Stimulated activated CD4-positive, alpha-beta T cell treated with anti-CD3 and anti-CD28 coated beads, Interleukin-2, amount 100 ng/mL, for 24 hours (primary cell): Measurements from ENCODE around the gene NPHP4.
"Not testable (repeated sequence)": the region's sequence is repeated elsewhere in the genome, so short reads cannot be mapped to it uniquely, and the experiment has no call there.

Source experiments
- DNase-seq, 2 donors: peaks; one replicate each; pipeline ENCODE4 v3.0.0-alpha.2; 2020

NPHP4 gene

DNA sequence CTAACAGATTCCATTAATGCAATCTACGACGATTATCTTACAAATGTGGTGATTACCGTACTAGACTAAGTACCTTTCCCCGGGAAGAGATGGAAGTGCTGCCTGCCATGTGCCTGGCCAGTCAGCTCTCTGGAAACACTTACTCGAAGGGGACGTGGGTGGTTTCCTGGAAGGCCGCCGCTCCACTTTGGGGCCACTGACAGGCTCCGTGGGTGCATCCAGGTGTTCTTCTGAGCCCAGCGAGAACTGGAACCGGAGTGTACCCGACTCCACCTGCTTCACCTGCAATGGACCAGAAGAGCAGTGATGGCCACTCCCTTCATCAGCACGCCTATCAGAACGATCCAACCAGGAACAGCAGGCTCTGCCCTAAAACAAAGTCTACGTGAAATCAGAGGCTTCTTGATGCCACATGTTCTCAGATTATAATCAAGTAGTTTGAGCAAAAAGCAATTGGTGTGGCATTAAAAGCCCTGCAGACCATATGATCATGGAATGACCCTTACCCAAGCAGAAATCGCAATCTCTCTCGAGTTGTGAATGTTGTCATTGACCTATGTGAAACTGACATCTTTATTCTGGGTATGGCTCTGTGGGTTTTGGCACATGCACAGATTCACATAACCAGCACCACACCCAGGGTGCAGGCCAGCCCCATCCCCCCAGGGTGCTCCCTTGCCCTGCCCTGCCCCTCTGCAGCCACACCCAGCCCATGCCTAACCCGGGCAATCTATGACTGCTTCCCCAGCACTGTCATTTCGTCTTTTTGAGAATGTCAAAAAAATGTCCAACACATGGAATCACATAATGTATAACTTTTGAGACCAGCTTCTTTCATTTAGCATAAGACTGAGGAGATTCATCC, 64.5 kb downstream of the NPHP4 start:
- DNase-seq: no peak

DNA sequence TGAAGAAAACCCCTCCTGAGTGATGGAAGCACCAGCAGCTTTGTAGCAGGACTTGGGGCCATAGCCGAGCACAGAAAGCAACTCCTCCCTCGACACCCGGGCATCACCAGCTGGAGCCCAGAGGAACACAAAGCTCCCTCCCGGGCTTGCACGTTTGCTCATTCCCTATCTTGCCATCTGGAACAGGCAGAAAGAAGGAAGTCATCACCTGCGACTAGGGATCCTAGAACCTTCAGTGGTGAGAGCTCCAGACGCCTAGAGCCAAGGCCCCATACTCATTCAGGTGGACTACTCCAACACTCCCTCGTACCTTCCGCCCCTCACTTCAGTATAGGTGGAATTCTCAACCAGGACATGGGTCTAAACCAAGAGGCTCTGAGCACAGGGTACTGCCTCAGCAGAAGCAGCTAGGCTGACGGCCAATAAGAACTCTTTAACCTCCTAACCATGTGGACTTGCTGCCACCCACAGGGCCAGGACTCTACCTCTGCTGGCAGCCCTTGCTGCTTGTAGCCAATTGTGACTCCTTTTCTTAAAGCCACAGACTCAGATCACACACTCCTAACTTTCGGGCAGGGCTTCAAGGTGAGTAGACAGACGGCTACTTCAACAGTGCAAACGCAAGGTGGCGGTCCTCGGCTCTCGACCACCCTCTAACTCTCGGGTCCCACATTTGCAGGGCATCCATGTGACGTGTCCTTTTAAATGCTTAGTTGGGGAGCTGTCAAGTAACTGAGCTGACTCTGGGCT, 65.4 kb downstream of the NPHP4 start:
- DNase-seq: no peak

DNA sequence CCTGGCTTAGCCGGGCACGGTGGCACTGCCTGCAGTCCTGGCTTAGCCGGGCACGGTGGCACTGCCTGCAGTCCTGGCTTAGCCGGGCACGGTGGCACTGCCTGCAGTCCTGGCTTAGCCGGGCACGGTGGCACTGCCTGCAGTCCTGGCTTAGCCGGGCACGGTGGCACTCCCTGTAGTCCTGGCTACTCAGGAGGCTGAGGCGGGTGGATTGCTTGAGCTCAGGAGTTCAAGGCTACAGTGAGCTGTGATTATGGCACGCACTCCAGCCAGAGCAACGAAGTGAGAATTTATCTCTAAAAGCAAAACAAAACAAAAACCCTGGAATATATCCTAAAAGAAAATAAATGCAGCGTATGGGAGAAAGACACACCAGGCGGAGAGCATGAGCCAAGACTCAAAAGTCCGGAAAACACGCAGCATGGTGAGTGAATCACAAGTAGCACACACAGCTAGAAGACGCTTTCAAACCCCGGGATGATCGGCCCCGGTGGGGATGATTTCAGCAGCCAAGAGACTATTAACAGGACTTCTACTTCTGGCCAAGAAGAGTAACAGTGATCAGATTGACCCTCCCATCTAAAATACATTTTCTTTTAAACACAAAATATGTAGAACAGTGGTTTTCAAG, 69.4 kb downstream of the NPHP4 start:
- not testable (repeated sequence) for DNase-seq

DNA sequence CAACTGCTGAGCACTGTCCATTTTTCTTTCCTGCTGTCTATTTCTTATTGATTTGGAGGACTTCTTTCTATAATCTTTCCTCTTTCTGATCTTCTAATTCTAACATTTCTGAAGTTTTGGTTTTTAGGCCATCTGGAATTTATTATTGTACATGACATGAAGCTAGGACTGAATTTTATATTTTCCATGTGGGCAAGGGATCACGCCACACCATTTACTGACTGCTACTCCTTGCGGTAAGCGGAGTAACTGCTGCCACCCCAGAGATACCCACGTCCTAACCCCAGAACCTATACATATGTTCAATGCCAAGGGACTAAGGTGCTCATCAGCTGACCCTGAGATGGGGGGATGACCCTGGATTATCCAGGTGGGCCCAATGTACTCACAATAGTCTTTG, 70.6 kb downstream of the NPHP4 start:
- DNase-seq: no peak

DNA sequence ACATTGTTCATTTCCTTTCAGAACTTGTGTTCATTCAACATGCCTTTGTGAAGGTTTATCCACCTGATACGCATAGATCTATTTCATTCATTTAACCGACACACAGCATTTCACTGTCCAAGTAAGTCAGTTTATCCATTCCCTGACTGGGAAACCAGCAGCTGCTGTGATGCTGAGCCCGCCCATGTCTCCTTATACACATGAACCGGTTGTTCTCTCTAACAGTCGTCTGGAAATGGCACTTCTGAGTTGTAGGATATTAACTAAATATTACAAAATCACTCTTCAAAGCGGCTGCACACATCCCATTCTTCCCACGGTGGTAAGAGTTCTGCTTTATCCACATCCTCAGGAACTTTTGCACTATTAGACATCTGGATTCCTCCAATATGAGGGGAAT, 71.1 kb downstream of the NPHP4 start:
- no peak for DNase-seq

DNA sequence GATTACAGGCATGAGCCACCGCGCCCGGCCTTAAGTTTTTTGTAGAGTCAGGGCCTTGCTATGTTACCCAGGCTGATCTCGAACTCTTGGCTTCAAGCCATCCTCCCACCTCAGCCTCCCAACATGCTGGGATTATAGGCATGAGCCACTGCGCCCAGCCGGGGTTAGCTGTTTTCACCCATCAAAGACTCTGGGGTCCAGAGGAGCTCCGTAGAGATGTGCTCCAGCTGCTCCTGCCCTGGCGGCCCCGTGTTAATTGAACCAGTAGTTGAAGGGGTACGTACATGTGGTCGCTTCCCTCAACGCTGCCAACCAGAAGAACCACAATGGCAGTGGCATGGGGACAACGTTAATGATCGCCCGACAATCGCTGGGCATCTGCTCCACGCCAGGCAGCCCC, 72.0 kb downstream of the NPHP4 start:
- no peak for DNase-seq

DNA sequence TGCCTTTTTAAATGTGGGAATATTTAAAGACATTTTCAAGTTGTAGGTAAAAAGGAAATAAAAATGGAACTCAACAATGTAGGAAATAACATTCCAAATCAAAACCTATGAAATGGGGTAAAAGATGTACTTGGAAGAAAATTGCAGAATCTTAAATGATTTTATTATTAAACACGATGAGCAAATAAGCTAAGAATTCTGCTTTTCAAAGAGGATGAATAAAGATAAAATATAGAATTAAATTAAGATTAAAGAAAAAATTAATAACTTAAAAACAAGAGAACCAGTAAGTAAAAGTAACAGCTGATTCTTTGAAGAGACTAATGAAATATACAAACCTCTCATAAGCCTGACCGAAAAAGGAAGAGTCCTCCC, 74.0 kb downstream of the NPHP4 start:
- no peak for DNase-seq

DNA sequence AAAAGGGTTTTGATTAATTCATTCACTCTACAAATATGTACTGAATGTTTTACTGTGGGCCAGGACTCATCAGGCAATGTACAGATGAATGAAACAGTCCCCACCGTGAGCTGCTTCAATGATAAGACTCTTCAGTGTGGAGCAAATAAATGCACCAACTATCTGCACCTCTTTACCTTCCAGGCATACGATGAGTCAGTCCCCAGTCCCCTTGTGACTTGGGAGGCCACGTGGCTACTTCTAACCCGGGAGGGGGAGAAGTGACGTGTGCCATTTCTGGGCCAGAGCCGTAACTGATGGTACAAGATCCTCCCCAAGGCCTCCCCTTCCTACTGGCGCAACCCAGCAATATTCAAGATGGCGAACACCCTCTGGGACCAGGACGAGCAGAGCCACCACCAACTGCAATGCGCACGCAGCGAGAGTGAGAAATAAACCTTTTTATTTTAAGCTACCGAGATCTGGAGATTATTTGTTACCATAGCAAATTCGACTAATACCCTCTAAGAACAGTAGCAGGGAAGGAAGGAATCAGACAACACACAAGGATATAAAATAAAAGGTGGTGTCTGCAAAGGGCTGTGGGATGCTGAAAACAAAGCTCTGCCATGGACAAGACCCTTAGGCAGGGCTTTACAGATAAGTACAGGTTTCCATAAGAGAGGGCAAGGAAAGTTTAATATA, 74.5 kb downstream of the NPHP4 start:
- no peak for DNase-seq

DNA sequence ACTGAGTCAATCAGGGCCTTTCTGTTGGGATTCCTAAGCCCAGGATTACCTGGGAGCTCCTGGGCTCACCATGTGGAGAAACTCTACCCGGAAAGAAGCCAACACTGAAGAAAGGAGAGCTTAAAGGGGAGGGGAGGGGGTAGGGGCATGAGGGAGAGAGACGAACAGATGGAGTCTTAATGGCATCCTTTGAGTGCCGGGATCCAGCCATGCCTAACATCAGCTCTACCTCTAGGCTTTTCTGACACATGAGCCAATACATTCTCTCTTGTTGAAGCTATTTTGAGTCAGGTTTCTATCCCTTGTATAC, 75.0 kb downstream of the NPHP4 start:
- no peak for DNase-seq

DNA sequence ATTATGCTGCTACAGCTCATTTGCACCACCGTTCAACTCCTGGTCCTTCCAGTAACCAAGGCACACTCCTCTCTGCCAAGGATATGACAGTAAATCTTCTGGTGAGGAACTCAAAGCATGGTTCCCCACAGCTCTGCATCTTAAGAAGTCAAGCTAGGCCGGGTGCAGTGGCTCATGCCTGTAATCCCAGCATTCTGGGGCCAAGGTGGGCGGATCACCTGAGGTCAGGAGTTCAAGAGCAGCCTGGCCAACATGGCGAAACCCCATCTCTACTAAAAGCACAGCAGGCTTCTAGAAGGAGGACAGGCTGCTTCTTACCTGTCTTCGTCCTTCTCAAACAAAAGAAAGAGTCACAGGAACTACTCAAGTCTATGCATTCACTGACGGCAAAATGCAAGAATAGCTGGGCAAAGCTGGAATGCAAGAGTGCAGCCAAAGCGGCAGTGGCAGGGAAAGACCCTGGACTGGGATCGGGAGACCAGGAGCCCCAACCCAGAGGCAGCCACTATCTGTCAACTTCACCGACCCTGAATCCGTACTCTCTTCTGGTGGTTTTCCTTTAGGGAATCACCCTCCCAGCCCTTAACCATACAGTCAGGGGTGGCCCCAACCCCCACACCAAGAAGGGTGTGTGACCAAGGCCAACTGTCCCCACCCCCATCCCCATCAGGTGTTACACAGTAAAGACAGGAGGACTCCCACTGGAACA, 75.5 kb downstream of the NPHP4 start:
- DNase-seq: no peak

DNA sequence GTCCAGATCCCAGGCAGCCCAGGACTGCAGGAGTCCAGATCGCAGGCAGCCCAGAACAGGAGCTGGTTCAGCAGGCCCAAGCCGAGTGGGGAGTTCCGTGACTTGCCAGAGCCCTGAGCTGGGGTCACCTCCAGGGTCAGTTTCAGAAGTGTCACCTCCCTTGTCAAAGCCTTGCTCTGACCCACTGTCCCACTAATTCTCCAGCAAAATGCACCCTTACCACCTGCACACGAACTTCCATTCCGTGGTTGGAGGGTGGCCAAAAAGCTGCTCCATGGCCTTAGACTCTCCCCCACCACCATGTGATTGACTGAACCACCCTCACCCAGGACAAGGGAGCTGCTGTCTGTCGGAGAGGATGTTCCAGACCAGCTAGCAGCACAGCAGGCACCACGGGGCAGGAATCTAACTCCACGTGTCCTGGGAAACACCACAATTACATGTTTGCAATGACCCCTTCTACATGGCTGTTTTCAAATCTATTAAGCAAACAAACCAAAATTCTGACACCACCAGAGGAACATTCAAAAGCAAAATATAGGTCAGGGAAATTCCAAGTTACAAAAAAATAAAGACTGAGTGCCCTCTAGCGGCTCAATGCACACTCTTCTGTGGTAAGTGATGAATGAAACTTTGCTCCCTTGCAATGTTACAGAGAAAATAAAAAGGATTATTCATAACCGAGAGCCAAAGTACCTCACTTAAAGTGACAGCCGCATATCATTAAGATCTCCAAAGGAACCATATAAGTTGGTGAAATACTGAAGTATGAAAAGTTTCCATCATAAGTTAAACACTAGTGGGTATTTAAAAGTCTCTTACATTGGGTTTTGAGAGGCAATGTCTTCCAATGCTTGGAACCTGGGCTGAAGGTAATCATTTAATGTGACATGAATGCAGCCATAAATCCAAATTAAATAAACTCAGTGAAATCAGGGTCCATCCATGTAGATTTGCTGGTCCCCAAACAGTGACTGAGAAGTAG, 76.3 kb downstream of the NPHP4 start:
- DNase-seq: peak; percentile 36 to 39

DNA sequence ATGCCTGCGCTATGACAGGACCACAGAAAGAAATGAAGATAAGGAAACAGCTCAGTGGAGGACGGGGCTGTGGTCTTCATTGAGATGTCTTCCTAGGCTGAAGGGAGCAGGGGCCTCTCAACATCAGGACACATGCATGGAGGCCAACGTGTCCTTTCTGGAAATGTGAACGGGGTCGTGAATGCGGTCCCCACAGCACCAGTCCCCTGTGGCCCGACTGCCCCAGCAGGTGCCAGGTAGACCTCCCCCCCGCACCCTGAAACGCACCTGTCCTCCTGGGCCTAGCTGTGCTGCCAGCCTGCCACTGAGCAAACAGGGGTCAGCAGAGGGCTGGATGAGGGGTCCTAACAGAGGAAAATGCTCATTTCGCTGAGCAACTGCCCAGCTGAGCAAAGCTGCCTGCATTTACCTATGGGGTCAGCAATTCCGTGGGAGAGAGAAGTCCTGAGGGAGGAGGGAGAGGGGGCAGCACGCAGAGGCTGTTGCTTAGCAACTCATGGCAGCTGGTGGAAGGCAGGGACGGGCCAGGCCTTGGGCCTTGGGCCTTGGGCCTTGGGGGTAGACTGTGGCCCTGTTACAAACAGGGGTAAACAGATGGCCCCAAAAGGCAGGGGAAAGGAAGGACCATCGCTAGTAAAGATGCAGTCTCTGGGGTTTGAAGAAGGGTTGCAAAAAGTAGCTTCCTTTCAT, 77.4 kb downstream of the NPHP4 start:
- no peak for DNase-seq

DNA sequence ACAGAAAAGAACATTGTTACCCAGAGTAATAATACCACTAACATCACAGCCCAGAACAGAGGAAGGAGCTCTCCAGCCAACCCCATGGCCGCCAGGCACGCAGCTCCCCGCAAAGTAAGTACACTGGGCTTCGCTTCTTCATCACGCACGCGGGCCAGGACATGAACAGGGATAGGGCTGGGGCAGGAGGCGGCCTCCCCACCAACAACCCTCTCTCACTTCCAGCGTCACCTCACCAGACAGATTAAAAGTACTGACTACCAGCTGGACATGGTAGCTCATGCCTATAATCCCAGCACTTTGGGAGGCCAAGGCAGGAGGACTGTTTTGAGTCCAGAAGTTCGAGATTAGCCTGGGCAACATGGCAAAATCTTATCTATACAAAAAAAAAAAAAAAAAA, 78.3 kb downstream of the NPHP4 start:
- DNase-seq: no peak

DNA sequence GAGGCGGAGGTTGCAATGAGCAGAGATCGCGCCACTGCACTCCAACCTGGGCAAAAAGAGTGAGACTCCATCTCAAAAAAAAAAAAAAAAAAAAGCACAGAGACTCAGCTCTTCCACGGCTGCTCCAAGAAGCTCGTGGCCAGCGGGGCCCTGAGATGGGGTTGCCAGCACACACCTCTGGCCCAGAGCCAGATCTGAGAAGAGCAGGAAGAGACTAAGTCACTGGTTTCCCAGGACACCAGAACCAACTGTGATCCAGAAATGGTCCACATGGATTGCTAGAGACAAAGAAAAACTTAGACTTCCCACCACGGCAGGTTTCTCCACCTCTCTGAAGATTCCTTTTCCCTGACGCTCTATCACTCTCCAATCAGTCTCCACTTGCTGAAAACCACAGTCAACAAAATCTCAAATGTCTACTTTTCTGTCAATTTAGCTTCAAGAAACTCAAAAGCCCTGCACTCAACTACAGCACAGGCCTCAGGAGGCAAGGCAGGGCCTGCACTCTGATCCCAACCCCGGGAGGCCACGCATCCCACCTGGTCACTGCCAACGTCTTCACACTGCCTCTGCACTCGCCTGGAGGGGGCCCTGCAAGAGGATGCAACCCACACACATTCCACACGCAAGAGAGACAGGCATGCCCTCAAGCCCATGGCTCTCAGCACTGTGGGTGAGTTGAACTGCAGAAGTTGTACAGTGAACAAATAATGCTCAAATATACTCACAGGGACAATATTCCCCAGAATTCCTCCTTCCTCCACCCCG, 79.0 kb downstream of the NPHP4 start:
- no peak for DNase-seq

DNA sequence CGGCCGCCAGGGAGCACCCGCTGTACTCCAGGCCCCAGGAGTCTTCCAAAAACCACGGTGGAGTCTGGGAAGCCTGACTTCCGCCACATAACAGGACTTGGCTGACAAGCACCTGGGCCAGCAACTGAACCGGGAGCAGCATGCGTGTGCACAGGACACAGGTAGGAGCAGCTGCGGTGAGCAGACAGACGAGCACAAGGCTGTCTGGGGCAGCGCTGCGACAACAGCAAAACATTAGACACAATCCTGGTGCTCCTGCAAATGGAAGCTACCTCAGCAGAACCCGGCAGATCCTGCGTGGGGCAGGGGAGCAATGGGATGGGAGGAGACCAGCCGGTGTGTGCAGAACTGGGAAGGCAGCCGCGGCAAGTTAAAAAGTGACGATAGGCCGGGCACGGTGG, 80.4 kb downstream of the NPHP4 start:
- DNase-seq: no peak

DNA sequence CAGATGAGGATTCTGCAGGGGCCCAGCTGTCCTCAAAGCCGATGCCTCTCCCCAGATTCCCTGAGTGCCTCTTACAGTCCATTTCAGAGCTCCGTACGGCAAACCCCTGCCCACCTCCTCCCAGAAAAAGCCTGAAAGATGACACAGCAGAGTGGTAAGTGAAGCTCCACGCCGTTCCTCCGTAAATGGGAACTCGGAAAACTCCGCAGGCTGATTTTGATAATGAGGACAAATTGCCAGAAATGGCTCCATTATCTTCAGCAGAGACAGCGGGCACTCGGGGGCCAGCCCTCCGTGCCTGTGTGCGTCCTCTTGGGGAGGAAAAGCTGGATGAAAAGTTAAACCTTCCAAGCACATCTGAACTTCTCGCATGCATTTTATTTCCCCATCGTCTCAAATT, 81.1 kb downstream of the NPHP4 start:
- no peak for DNase-seq

DNA sequence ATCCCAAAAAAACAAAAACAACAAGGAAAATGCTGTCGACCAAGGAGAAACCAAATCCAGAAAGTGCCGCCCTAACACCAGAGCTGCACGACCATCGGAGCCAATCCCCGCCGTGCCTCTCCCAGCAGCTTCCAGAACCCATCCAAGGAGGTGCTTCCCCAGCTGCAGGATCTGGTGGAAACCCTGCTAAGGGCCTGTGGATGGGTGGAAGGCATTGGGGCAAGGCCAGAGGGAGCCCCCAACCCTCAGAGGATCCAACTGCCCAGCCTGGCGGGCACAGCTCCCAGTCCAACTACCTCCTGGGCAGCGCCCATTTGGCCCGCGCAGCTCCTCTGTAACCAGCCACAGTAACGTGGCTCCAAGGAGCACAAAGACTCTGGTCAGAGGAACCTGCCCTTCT, 81.6 kb downstream of the NPHP4 start:
- no peak for DNase-seq

DNA sequence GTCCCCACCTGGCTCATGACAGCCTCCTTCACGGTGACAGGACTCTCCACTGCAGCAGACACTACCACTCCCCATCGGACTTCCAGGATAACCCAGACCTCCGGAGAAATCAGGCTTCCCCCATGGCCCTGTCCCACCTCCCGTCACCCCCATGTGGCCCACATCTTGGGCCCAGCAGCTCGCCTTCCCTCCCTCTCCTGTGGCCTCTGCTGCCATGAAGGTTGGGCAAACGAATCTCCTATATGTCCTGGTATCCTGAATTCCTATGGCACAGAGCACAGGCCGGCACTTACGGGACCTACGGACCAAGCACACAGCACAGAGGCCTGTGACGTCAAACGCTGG, 82.0 kb downstream of the NPHP4 start:
- DNase-seq: no peak

DNA sequence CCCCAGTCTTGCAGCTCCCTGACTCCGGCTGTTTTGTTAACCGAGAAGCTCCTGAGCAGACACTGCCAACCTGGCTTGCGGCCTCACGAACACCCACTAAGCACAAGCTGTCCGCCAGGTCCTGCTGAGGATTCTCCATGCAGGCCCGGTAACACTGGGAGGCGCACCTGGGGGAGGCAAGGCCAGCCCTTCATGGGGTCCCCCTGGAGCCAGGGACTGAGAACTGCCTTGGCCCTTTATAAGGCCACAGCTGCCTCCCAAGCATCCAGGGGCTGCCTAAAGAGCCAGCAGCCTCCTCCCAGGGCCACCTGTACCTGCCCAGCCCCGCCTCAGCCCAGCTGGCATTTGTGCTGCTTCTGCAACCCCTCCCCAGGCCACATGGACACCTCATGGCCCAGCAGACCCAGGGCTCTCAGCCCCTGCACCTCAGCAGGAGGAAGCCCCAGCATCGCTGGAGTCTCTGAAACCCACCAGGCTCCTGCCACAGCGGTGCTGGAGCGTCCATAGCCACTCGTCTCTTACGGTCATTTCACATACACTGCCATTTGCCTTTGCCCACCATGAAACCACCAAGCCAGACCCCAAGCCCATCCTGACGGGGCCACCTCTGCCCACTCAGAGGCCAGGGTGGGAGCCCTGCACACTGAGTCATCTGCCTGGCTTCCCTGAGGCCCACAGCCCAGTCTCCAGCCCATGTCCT, 82.5 kb downstream of the NPHP4 start:
- DNase-seq: no peak
